H9 (cell line): Measurements from ENCODE around the gene B3GALT5. TPM values are rescaled to one million over a fixed set of nuclear protein-coding genes. Genes with fewer than 3 reads are reported as not detected.

Experiments used
- DNase-seq: peaks from one replicate; pipeline ENCODE4 v3.0.0-alpha.2; 2017
- H2AFZ ChIP-seq: one replicate; pipeline ENCODE4 v1.6.1; 2013; ENCODE audit warnings: mild to moderate bottlenecking, low read length, control low read depth, moderate library complexity
- H2AK5ac ChIP-seq: 2 replicates; pipeline ENCODE4 v1.6.1; 2013; ENCODE audit warnings: low read length, control low read depth, mixed read lengths; ENCODE audit not compliant: insufficient read length
- H2BK120ac ChIP-seq: one replicate; pipeline ENCODE4 v1.6.1; 2013; ENCODE audit warnings: low read depth, mild to moderate bottlenecking, low read length, control low read depth, inconsistent platforms; ENCODE audit not compliant: poor library complexity, severe bottlenecking
- H2BK12ac ChIP-seq: 2 replicates; pipeline ENCODE4 v1.6.1; 2013; ENCODE audit warnings: low read length, control low read depth, mixed read lengths, low read depth; ENCODE audit not compliant: insufficient read length
- H2BK15ac ChIP-seq: 2 replicates; pipeline ENCODE4 v1.6.1; 2013; ENCODE audit warnings: low read depth, low read length, control low read depth
- H2BK20ac ChIP-seq: one replicate; pipeline ENCODE4 v1.6.1; 2013; ENCODE audit warnings: low read depth, mild to moderate bottlenecking, low read length, control low read depth, inconsistent platforms; ENCODE audit not compliant: poor library complexity, severe bottlenecking
- H2BK5ac ChIP-seq: 2 replicates; pipeline ENCODE4 v1.6.1; 2013; ENCODE audit warnings: low read length, control low read depth, mixed read lengths; ENCODE audit not compliant: insufficient read length
- H3K14ac ChIP-seq: 2 replicates; pipeline ENCODE4 v1.6.1; 2013; ENCODE audit warnings: low read length, control low read depth; ENCODE audit not compliant: insufficient read depth
- H3K18ac ChIP-seq: 2 replicates; pipeline ENCODE4 v1.6.1; 2013; ENCODE audit warnings: low read depth, mild to moderate bottlenecking, mixed read lengths, low read length, control low read depth; ENCODE audit not compliant: insufficient read length
- H3K23ac ChIP-seq: 2 replicates; pipeline ENCODE4 v1.6.1; 2013; ENCODE audit warnings: low read length, control low read depth, mixed read lengths, low read depth; ENCODE audit not compliant: insufficient read length
- H3K23me2 ChIP-seq: 2 replicates; pipeline ENCODE4 v1.6.1; 2013; ENCODE audit warnings: low read depth, mild to moderate bottlenecking, mixed read lengths, low read length, control low read depth; ENCODE audit not compliant: insufficient read length, poor library complexity, severe bottlenecking
- H3K27ac ChIP-seq: 2 replicates; pipeline ENCODE4 v1.5.1; 2013; ENCODE audit warnings: low read length, control low read depth, mixed read lengths, low read depth; ENCODE audit not compliant: insufficient read length
- H3K27me3 ChIP-seq: 2 replicates; pipeline ENCODE4 v1.6.1; 2013; ENCODE audit warnings: low read length, control low read depth, inconsistent platforms; ENCODE audit not compliant: insufficient read depth
- H3K4ac ChIP-seq: 2 replicates; pipeline ENCODE4 v1.6.1; 2013; ENCODE audit warnings: low read depth, mild to moderate bottlenecking, control low read depth, inconsistent platforms, low read length, moderate library complexity
- H3K4me1 ChIP-seq: 2 replicates; pipeline ENCODE4 v1.6.1; 2013; ENCODE audit warnings: low read length, control low read depth, inconsistent platforms; ENCODE audit not compliant: insufficient read depth
- H3K4me2 ChIP-seq: 2 replicates; pipeline ENCODE4 v1.6.1; 2013; ENCODE audit warnings: low read length, control low read depth, mixed read lengths; ENCODE audit not compliant: insufficient read length, insufficient read depth
- H3K56ac ChIP-seq: 2 replicates; pipeline ENCODE4 v1.6.1; 2013; ENCODE audit warnings: low read depth, mild to moderate bottlenecking, mixed read lengths, low read length, control low read depth; ENCODE audit not compliant: insufficient read length
- H3K79me1 ChIP-seq: 2 replicates; pipeline ENCODE4 v1.6.1; 2013; ENCODE audit warnings: low read depth, mild to moderate bottlenecking, moderate library complexity, low read length, control low read depth, inconsistent platforms; ENCODE audit not compliant: insufficient read depth, poor library complexity, severe bottlenecking
- H3K79me2 ChIP-seq: 2 replicates; pipeline ENCODE4 v1.6.1; 2013; ENCODE audit warnings: low read length, control low read depth, inconsistent platforms; ENCODE audit not compliant: insufficient read depth
- H3K9ac ChIP-seq: 2 replicates; pipeline ENCODE4 v1.6.1; 2013; ENCODE audit warnings: low read length, control low read depth, mixed read lengths; ENCODE audit not compliant: insufficient read length; ENCODE audit errors: extremely low read depth
- H3K9me3 ChIP-seq: one replicate; pipeline ENCODE4 v1.6.1; 2013; ENCODE audit warnings: low read depth, low read length, inconsistent platforms; ENCODE audit not compliant: control insufficient read depth
- H3T11ph ChIP-seq: one replicate; pipeline ENCODE4 v1.6.1; 2013; ENCODE audit warnings: mild to moderate bottlenecking, low read length, control low read depth, inconsistent platforms
- H4K20me1 ChIP-seq: one replicate; pipeline ENCODE4 v1.6.1; 2013; ENCODE audit not compliant: control insufficient read depth, insufficient read length, insufficient read depth
- H4K5ac ChIP-seq: 2 replicates; pipeline ENCODE4 v1.6.1; 2013; ENCODE audit warnings: low read depth, mild to moderate bottlenecking, mixed read lengths, low read length, control low read depth; ENCODE audit not compliant: insufficient read length
- H4K8ac ChIP-seq: replicated peaks from 2 replicates; pipeline ENCODE4 v1.6.1; 2013; ENCODE audit warnings: low read length, control low read depth, mixed read lengths, low read depth; ENCODE audit not compliant: insufficient read length
- H4K91ac ChIP-seq: 2 replicates; pipeline ENCODE4 v1.6.1; 2013; ENCODE audit warnings: low read depth, mild to moderate bottlenecking, moderate library complexity, mixed read lengths, low read length, control low read depth; ENCODE audit not compliant: insufficient read length
- H3K27ac Mint-ChIP-seq, 3 experiments: 2 replicates in 2 of 3; 3 replicates in 1 of 3; pipeline ENCODE4 v1.8.0; 2020 to 2021; ENCODE audit warnings: mixed read lengths in 3 of 3, mild to moderate bottlenecking in 1 of 3, moderate library complexity in 1 of 3
- H3K27me3 Mint-ChIP-seq: 2 replicates; pipeline ENCODE4 v1.8.0; 2021; ENCODE audit warnings: low read depth, mild to moderate bottlenecking, moderate library complexity, mixed read lengths
- H3K36me3 Mint-ChIP-seq, 3 experiments: 2 replicates in 2 of 3; 3 replicates in 1 of 3; pipeline ENCODE4 v1.8.0; 2020 to 2021; ENCODE audit warnings: low read depth in 3 of 3, mixed read lengths in 3 of 3; ENCODE audit not compliant: insufficient read depth in 1 of 3
- H3K4me1 Mint-ChIP-seq, 2 experiments: 2 replicates each; pipeline ENCODE4 v1.8.0; 2020; ENCODE audit warnings: mixed read lengths in 2 of 2
- H3K4me3 Mint-ChIP-seq, 2 experiments: 2 replicates in 1 of 2; 3 replicates in 1 of 2; pipeline ENCODE4 v1.8.0; 2020 to 2021; ENCODE audit warnings: mild to moderate bottlenecking in 2 of 2, mixed read lengths in 2 of 2, moderate library complexity in 1 of 2
- H3K9me3 Mint-ChIP-seq, 2 experiments: 2 replicates in 1 of 2; 3 replicates in 1 of 2; pipeline ENCODE4 v1.8.0; 2020; ENCODE audit warnings: mild to moderate bottlenecking in 2 of 2, mixed read lengths in 2 of 2, moderate library complexity in 1 of 2
- WGBS: extraction: QIAGEN DNeasy Blood & Tissue Kit; methylation state at CpG from one replicate; pipeline ENCODE4 v1.1.7; 2013; ENCODE audit warnings: missing lambda C conversion rate, low lambda C conversion rate, mixed read lengths; ENCODE audit not compliant: insufficient read length; ENCODE audit errors: extremely low coverage; 5-methylcytosine and 5-hydroxymethylcytosine counted together
- total RNA-seq: library from RNA; stranded (reverse); gene quantifications from 2 replicates; pipeline ENCODE4 v1.2.1, GENCODE V29; 2021
- TF ChIP-seq, protein P1 (sequence below): fragments of 200-600 bp; sonication (generic); conservative IDR thresholded peaks from 3 replicates; pipeline ENCODE4 v1.8.0; 2021; ENCODE audit warnings: antibody characterized with exemption, mild to moderate bottlenecking

The B3GALT5 gene
- total RNA-seq, 1 experiment from 2014 or later: 24.7 TPM

DNA sequence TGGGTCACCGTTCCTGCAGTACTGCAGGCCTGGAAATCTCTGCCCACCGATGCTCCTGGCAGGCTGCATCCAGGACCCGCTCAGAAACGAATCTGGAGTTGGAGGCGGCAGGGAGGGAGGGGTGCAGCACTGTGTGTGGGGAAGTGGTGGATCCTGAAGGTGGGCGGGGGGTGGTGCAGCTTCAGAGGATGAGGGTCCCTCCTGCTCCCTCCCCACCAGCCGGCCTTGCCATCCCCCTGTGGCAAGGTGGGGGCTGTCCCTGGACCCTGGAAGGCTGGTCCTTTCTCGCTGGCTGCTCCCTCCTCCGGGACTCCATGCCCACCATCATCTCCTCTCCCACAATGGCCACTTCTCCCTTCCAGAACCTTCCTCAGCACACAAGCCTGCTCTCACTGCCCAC is 60.4 kb downstream of the B3GALT5 start:
- Histone ChIP-seq H3K9me3 (no peaks in the 10 kb centered on the region), H4K20me1 (no peaks in the 10 kb centered on the region), H3K4me2 (no peak overlapping the region), H3K23me2 (no peaks in the 10 kb centered on the region), H3K79me1 (no peaks in the 10 kb centered on the region), H3T11ph (no peak overlapping the region), H4K5ac (no peak overlapping the region), H2BK5ac (no peak overlapping the region), H3K18ac (no peak overlapping the region), H3K14ac (peak overlapping the region; percentile 20; the same call in 1 of the 2 replicates), H2AFZ (no peak overlapping the region), H2BK15ac (no peak overlapping the region), H3K27me3 (no peaks in the 10 kb centered on the region), H4K91ac (no peak overlapping the region), H2AK5ac (no peak overlapping the region), H4K8ac (no peak overlapping the region), H3K27ac (no peak overlapping the region), H3K56ac (no peak overlapping the region), H3K9ac (no peak overlapping the region), H3K4me1 (no peaks in the 10 kb centered on the region; the same call in 1 of the 2 replicates), H3K4ac (no peak overlapping the region), H2BK20ac (no peak overlapping the region), H2BK12ac (no peak overlapping the region), H3K23ac (no peak overlapping the region), H3K79me2 (no peaks in the 10 kb centered on the region), H2BK120ac (no peak overlapping the region)
- peaks cover 21 to 28% of the 10 kb centered on the region in 2 experiments for H3K4me1 Mint-ChIP-seq
- TF ChIP-seq, protein P1, sequence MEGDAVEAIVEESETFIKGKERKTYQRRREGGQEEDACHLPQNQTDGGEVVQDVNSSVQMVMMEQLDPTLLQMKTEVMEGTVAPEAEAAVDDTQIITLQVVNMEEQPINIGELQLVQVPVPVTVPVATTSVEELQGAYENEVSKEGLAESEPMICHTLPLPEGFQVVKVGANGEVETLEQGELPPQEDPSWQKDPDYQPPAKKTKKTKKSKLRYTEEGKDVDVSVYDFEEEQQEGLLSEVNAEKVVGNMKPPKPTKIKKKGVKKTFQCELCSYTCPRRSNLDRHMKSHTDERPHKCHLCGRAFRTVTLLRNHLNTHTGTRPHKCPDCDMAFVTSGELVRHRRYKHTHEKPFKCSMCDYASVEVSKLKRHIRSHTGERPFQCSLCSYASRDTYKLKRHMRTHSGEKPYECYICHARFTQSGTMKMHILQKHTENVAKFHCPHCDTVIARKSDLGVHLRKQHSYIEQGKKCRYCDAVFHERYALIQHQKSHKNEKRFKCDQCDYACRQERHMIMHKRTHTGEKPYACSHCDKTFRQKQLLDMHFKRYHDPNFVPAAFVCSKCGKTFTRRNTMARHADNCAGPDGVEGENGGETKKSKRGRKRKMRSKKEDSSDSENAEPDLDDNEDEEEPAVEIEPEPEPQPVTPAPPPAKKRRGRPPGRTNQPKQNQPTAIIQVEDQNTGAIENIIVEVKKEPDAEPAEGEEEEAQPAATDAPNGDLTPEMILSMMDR: no peak
- WGBS: no CpG with 5 or more reads among the region's 9 CpGs
- peaks cover 0 to 2% of the 10 kb centered on the region in 2 experiments; a peak in 1 of 5 replicates for H3K9me3 Mint-ChIP-seq
- peak; percentile 18 for DNase-seq
- no peaks in the 10 kb centered on the region; the same call in 1 of the 2 replicates for H3K27me3 Mint-ChIP-seq
- H3K4me3 Mint-ChIP-seq: no peak overlapping the region
- H3K27ac Mint-ChIP-seq: peak overlapping the region in 2 of 3 experiments; percentile 22 to 43; a peak in 3 of 7 replicates
- peaks cover 14 to 18% (median 16%) of the 10 kb centered on the region in 3 experiments for H3K36me3 Mint-ChIP-seq
